HepG2 (cell line): Measurements from ENCODE around the gene LRRC45. TPM values are rescaled to one million over a fixed set of nuclear protein-coding genes. Genes with fewer than 3 reads are reported as not detected.

ENCODE experiments used
- BCL3 ChIP-seq: sonication (generic); formaldehyde crosslinking; IDR thresholded peaks from 2 replicates; pipeline ENCODE4 v1.5.1; 2020; ENCODE audit warnings: mild to moderate bottlenecking, missing genetic modification reagents, moderate library complexity
- DNMT3B ChIP-seq: conservative IDR thresholded peaks from 2 replicates; pipeline ENCODE4 v1.6.1; 2016; ENCODE audit warnings: missing biosample characterization, control low read depth
- ELF4 ChIP-seq: sonication (generic); formaldehyde crosslinking; IDR thresholded peaks from 2 replicates; pipeline ENCODE4 v1.5.0; 2020; ENCODE audit warnings: missing genetic modification reagents, mild to moderate bottlenecking, moderate library complexity, borderline replicate concordance
- HNF1B ChIP-seq: sonication (generic); formaldehyde crosslinking; IDR thresholded peaks from 2 replicates; pipeline ENCODE4 v1.5.1; 2020; ENCODE audit warnings: mild to moderate bottlenecking, moderate library complexity, missing genetic modification reagents
- KAT8 ChIP-seq: IDR thresholded peaks from 2 replicates; pipeline ENCODE4 v1.6.1; 2016; ENCODE audit warnings: missing genetic modification reagents, missing compliant biosample characterization
- NFIB ChIP-seq: sonication (generic); formaldehyde crosslinking; IDR thresholded peaks from 2 replicates; pipeline ENCODE4 v1.9.0; 2021; ENCODE audit warnings: missing genetic modification reagents, mild to moderate bottlenecking, borderline replicate concordance
- NR3C1 ChIP-seq: sonication (generic); formaldehyde crosslinking; IDR thresholded peaks from 2 replicates; pipeline ENCODE4 v1.4.0; 2020; ENCODE audit warnings: missing genetic modification reagents
- PHF21A ChIP-seq: sonication (generic); formaldehyde crosslinking; IDR thresholded peaks from 2 replicates; pipeline ENCODE4 v1.5.0; 2020; ENCODE audit warnings: mild to moderate bottlenecking, missing genetic modification reagents
- RCOR2 ChIP-seq: IDR thresholded peaks from 2 replicates; pipeline ENCODE4 v1.6.1; 2016; ENCODE audit warnings: missing biosample characterization, missing genetic modification reagents
- RFXAP ChIP-seq: sonication (generic); formaldehyde crosslinking; IDR thresholded peaks from 2 replicates; pipeline ENCODE4 v1.4.0; 2020; ENCODE audit warnings: missing genetic modification reagents, borderline replicate concordance
- RXRA ChIP-seq: sonication (generic); formaldehyde crosslinking; IDR thresholded peaks from 2 replicates; pipeline ENCODE4 v1.5.1; 2020; ENCODE audit warnings: missing genetic modification reagents
- SALL1 ChIP-seq: sonication (generic); formaldehyde crosslinking; IDR thresholded peaks from 2 replicates; pipeline ENCODE4 v1.8.0; 2022; ENCODE audit warnings: mild to moderate bottlenecking, missing genetic modification reagents
- SIN3B ChIP-seq: fragments of 150-350 bp; IDR thresholded peaks from 2 replicates; pipeline ENCODE4 v1.6.1; 2014; ENCODE audit warnings: low read length
- SMYD3 ChIP-seq: sonication (generic); formaldehyde crosslinking; IDR thresholded peaks from 2 replicates; pipeline ENCODE4 v1.8.1; 2023; ENCODE audit warnings: mild to moderate bottlenecking, missing genetic modification reagents
- TFDP1 ChIP-seq: IDR thresholded peaks from 2 replicates; pipeline ENCODE4 v1.6.1; 2016; ENCODE audit warnings: missing compliant biosample characterization, missing genetic modification reagents, borderline replicate concordance
- YEATS2 ChIP-seq: sonication (generic); formaldehyde crosslinking; IDR thresholded peaks from 2 replicates; pipeline ENCODE4 v1.4.0; 2020; ENCODE audit warnings: missing genetic modification reagents, borderline replicate concordance
- ZNF224 ChIP-seq: sonication (generic); formaldehyde crosslinking; IDR thresholded peaks from 2 replicates; pipeline ENCODE4 v1.5.0; 2020; ENCODE audit warnings: mild to moderate bottlenecking, missing genetic modification reagents
- ZNF292 ChIP-seq: sonication (generic); formaldehyde crosslinking; IDR thresholded peaks from 2 replicates; pipeline ENCODE4 v1.8.1; 2022; ENCODE audit warnings: mild to moderate bottlenecking, low read depth, missing genetic modification reagents, borderline replicate concordance
- ZNF317 ChIP-seq: sonication (generic); formaldehyde crosslinking; IDR thresholded peaks from 2 replicates; pipeline ENCODE4 v1.5.0; 2020; ENCODE audit warnings: mild to moderate bottlenecking, missing genetic modification reagents
- ZNF431 ChIP-seq: sonication (generic); formaldehyde crosslinking; IDR thresholded peaks from 2 replicates; pipeline ENCODE4 v1.9.0; 2022; ENCODE audit warnings: missing genetic modification reagents, low read depth, mild to moderate bottlenecking, borderline replicate concordance
- ZNF501 ChIP-seq: sonication (generic); formaldehyde crosslinking; IDR thresholded peaks from 2 replicates; pipeline ENCODE4 v1.5.1; 2020; ENCODE audit warnings: mild to moderate bottlenecking, moderate library complexity, missing genetic modification reagents
- ZNF549 ChIP-seq: sonication (generic); formaldehyde crosslinking; IDR thresholded peaks from 2 replicates; pipeline ENCODE4 v1.5.0; 2020; ENCODE audit warnings: missing genetic modification reagents
- ZNF605 ChIP-seq: sonication (generic); formaldehyde crosslinking; IDR thresholded peaks from 2 replicates; pipeline ENCODE4 v1.8.0; 2022; ENCODE audit warnings: mild to moderate bottlenecking, missing genetic modification reagents
- ZNF766 ChIP-seq: sonication (generic); formaldehyde crosslinking; IDR thresholded peaks from 2 replicates; pipeline ENCODE4 v1.5.0; 2020; ENCODE audit warnings: missing genetic modification reagents, borderline replicate concordance
- ZNF768 ChIP-seq: sonication (generic); formaldehyde crosslinking; IDR thresholded peaks from 2 replicates; pipeline ENCODE4 v1.4.0; 2020; ENCODE audit warnings: missing genetic modification reagents
- ZNF83 ChIP-seq: sonication (generic); formaldehyde crosslinking; IDR thresholded peaks from 2 replicates; pipeline ENCODE4 v1.4.0; 2020; ENCODE audit warnings: missing genetic modification reagents, mild to moderate bottlenecking, borderline replicate concordance
- polyA plus RNA-seq, 8 experiments: library from polyadenylated mRNA; depleted of rRNA in 3 of 8; stranded (reverse) in 7 of 8; unstranded in 1 of 8; fragments of >200 nt; fragmentation: Illumina TruSeq in 4 of 8; extraction: Trizol in 4 of 8; gene quantifications; 2 replicates each; pipeline versions ENCODE4 v1.2.1 to v1.2.3, GENCODE V29; 2011 to 2016; ENCODE audit warnings: low read depth in 4 of 8, missing spikeins in 1 of 8, mixed read lengths in 1 of 8; ENCODE audit not compliant: insufficient read depth in 1 of 8
- total RNA-seq, 5 experiments: library from RNA; depleted of rRNA; stranded (reverse); fragments of >200 nt; fragmentation: Illumina TruSeq; extraction: Trizol; gene quantifications; 2 replicates each; pipeline ENCODE4 v1.2.3, GENCODE V29; 2016; ENCODE audit warnings: low read depth in 1 of 5
- TF ChIP-seq, protein P1 (sequence below): sonication (generic); formaldehyde crosslinking; IDR thresholded peaks from 2 replicates; pipeline ENCODE4 v1.5.0; 2020; ENCODE audit warnings: mild to moderate bottlenecking, missing genetic modification reagents

Gene LRRC45
- total and polyA plus RNA-seq, 2 of the 13 experiments (the other 11 are each of a cell fraction or from before 2014, with no cell fraction given): 11.6 to 48.1 TPM

- no peak for TF ChIP-seq RCOR2 (CRISPR knock-in tag)
- TF ChIP-seq ZNF768: no peak
- no peak for TF ChIP-seq ZNF431 (CRISPR knock-in tag)
- TF ChIP-seq TFDP1 (CRISPR knock-in tag): no peak
- no peak for TF ChIP-seq RXRA (CRISPR knock-in tag)
- no peak for TF ChIP-seq SIN3B
- TF ChIP-seq SMYD3: 0 out of 2 replicates have a peak, but pooled peaks have one; percentile 6
- TF ChIP-seq RFXAP (CRISPR knock-in tag): no peak
- TF ChIP-seq SALL1 (CRISPR knock-in tag): no peak
- no peak for TF ChIP-seq BCL3
- TF ChIP-seq HNF1B (CRISPR knock-in tag): peak; percentile 76; the same call in 1 of the 2 replicates
- no peak for TF ChIP-seq ZNF83 (CRISPR knock-in tag)
- 0 out of 2 replicates have a peak, but pooled peaks have one; percentile 6 for TF ChIP-seq ZNF292 (CRISPR knock-in tag)
- TF ChIP-seq YEATS2 (CRISPR knock-in tag): no peak; the same call in 1 of the 2 replicates
- TF ChIP-seq DNMT3B (CRISPR knock-in tag): no peak
- no peak for TF ChIP-seq ZNF549
- TF ChIP-seq KAT8: peak; percentile 3; the same call in 1 of the 2 replicates
- TF ChIP-seq ZNF317 (CRISPR knock-in tag): no peak
- 0 out of 2 replicates have a peak, but pooled peaks have one; percentile 9 for TF ChIP-seq ZNF501
- no peak for TF ChIP-seq ZNF766 (CRISPR knock-in tag)
- TF ChIP-seq NFIB (CRISPR knock-in tag): no peak
- no peak for TF ChIP-seq ELF4
- no peak for TF ChIP-seq NR3C1 (CRISPR knock-in tag)
- peak; percentile 4; the same call in 1 of the 2 replicates for TF ChIP-seq PHF21A
- TF ChIP-seq, protein P1, sequence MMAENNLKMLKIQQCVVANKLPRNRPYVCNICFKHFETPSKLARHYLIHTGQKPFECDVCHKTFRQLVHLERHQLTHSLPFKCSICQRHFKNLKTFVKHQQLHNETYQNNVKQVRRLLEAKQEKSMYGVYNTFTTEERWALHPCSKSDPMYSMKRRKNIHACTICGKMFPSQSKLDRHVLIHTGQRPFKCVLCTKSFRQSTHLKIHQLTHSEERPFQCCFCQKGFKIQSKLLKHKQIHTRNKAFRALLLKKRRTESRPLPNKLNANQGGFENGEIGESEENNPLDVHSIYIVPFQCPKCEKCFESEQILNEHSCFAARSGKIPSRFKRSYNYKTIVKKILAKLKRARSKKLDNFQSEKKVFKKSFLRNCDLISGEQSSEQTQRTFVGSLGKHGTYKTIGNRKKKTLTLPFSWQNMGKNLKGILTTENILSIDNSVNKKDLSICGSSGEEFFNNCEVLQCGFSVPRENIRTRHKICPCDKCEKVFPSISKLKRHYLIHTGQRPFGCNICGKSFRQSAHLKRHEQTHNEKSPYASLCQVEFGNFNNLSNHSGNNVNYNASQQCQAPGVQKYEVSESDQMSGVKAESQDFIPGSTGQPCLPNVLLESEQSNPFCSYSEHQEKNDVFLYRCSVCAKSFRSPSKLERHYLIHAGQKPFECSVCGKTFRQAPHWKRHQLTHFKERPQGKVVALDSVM (CRISPR knock-in tag): no peak
- TF ChIP-seq ZNF224 (CRISPR knock-in tag): no peak
- no peak for TF ChIP-seq ZNF605
Observed at GRCh38 chr17:82037889-82038195, 14.7 kb downstream of the LRRC45 start (continued).
